DMS 273 treated with DMSO at 0.1 percent for 48 hours (cell line): ENCODE measurements around the gene IGSF6.
"Not testable (repeated sequence)": the region's sequence is repeated elsewhere in the genome, so short reads cannot be mapped to it uniquely, and the experiment has no call there.

ENCODE experiments used
- DNase-seq: peaks from one replicate; lab custom pipeline; 2025; lab: John Stamatoyannopoulos, UW

The IGSF6 gene

GRCh38 chr16:21652453-21652852 is at the start of gene IGSF6:
Gene IGSF6, minus strand, starts transcription at chr16:21652608. Its CDS starts 10 bp downstream, at chr16:21652598.
- DNase-seq, result no peak

GRCh38 chr16:21701271-21701670 is 48.9 kb upstream of the IGSF6 start:
- DNase-seq, result no peak

- no peak for DNase-seq
Observed at GRCh38 chr16:21698169-21699032, 46.0 kb upstream of the IGSF6 start.

- no peak for DNase-seq
Observed at GRCh38 chr16:21697032-21697431, 44.6 kb upstream of the IGSF6 start.

GRCh38 chr16:21694609-21695008 is 42.2 kb upstream of the IGSF6 start:
- DNase-seq, result no peak

GRCh38 chr16:21690967-21691366 is 38.6 kb upstream of the IGSF6 start:
- DNase-seq, result not testable (repeated sequence)

- DNase-seq, result no peak
Observed at GRCh38 chr16:21689107-21689506, 36.7 kb upstream of the IGSF6 start.

- no peak for DNase-seq
Observed at GRCh38 chr16:21685034-21685455, 32.6 kb upstream of the IGSF6 start.

GRCh38 chr16:21684199-21684598 is 31.8 kb upstream of the IGSF6 start:
- DNase-seq, result no peak

- no peak for DNase-seq
Observed at GRCh38 chr16:21683184-21683583, 30.8 kb upstream of the IGSF6 start.

- not testable (repeated sequence) for DNase-seq
Observed at GRCh38 chr16:21680714-21681113, 28.3 kb upstream of the IGSF6 start.

- DNase-seq, result not testable (repeated sequence)
Observed at GRCh38 chr16:21674456-21674855, 22.0 kb upstream of the IGSF6 start.

- no peak for DNase-seq
Observed at GRCh38 chr16:21673469-21673868, 21.1 kb upstream of the IGSF6 start.

- DNase-seq, result no peak
Observed at GRCh38 chr16:21667575-21667974, 15.2 kb upstream of the IGSF6 start.

- no peak for DNase-seq
Observed at GRCh38 chr16:21666772-21667171, 14.4 kb upstream of the IGSF6 start.

GRCh38 chr16:21664801-21665492 is 12.5 kb upstream of the IGSF6 start:
- DNase-seq, result no peak

- DNase-seq, result no peak
Observed at GRCh38 chr16:21663889-21664647, 11.7 kb upstream of the IGSF6 start, which contains the start of gene OTOA. Gene OTOA, plus strand, starts transcription at chr16:21663968. Its CDS starts 14,547 bp downstream, at chr16:21678515.

- no peak for DNase-seq
Observed at GRCh38 chr16:21659124-21659523, 6.7 kb upstream of the IGSF6 start.

- no peak for DNase-seq
Observed at GRCh38 chr16:21656795-21657768, 4.7 kb upstream of the IGSF6 start.

GRCh38 chr16:21654881-21655280 is 2.5 kb upstream of the IGSF6 start:
- DNase-seq, result no peak

- DNase-seq, result no peak
Observed at GRCh38 chr16:21654466-21654865, 2.1 kb upstream of the IGSF6 start.
